NCI-H1694 (cell line): Measurements from ENCODE around the gene PDZD2.
"Not testable (repeated sequence)": the region's sequence is repeated elsewhere in the genome, so short reads cannot be mapped to it uniquely, and the experiment has no call there.

ENCODE experiments used
- DNase-seq: peaks from one replicate; lab custom pipeline; 2025; lab: John Stamatoyannopoulos, UW

The PDZD2 gene

DNA sequence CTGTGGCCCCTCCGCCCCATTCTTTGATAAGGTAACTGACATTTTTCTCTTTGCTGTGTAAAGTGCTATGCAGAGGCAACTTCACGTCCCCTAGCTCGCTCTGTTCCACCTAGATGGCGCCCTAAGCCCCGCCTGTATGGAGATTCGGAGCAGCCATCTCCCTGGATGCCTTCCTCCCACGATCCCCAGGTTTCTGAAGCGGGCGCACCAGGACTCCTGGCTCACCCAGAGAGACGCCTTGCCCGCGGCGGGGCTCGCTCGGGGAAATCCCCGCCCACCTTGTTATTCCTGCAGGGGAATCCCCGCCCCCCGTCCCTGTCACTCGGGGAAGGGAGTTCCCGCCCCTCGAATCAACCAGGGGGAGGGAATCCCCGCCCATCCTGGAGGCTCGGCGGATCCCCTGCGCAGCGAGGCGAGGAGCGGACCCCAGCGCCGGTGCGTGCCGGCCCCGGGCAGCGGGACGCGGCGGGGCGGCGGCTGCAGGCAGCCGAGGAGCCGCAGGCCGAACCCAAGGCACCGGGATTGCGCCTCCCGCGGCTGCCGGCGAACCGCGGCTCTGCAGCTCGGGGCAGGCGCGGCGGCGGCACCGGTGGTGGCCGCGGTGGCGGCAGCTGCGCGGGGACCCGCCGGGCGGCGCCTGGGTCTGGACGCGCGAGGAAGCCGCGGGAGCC is at the start of gene PDZD2:
Gene PDZD2, plus strand, starts transcription at position 384 of the 671 bp plus-strand sequence.
- peak; percentile 70 for DNase-seq

DNA sequence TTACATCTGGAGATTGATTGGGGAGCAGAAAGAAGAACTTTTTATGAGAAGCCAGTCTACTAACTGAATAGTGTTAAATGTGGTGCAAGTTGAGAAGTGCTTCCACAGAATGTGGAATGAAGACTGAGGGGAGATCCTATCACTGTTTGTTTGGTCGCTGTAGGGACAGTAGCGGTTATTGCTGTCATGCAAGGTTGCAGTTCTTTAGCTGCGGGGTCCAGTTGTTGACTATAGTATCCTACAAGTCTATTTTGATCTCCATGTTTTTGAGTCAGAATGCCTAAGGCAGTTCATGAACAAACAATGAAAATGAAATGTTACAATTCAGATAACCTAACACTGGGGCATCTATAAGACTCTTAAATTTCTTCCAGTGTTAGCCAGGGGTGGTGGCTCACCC is 45.3 kb upstream of the PDZD2 start:
- DNase-seq: no peak

DNA sequence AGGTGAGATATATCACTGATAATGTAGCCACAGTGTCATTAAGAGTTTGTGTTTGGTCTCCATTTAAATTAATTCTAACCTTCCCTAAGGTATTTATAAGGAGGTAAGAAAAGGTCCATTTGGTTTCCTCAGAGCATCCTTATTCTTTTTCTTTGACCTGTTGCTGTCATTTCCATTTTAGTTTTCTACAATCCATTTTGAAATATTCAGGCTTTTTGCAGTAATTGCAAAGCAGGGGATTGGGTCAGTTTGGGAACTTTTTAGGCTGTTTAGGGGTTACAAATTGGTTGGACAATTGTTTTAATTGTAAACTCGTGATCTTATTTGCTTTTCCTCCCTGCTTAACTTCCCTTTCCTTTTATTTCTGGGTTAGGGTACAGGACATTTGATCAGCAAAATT is 42.6 kb upstream of the PDZD2 start:
- no peak for DNase-seq

DNA sequence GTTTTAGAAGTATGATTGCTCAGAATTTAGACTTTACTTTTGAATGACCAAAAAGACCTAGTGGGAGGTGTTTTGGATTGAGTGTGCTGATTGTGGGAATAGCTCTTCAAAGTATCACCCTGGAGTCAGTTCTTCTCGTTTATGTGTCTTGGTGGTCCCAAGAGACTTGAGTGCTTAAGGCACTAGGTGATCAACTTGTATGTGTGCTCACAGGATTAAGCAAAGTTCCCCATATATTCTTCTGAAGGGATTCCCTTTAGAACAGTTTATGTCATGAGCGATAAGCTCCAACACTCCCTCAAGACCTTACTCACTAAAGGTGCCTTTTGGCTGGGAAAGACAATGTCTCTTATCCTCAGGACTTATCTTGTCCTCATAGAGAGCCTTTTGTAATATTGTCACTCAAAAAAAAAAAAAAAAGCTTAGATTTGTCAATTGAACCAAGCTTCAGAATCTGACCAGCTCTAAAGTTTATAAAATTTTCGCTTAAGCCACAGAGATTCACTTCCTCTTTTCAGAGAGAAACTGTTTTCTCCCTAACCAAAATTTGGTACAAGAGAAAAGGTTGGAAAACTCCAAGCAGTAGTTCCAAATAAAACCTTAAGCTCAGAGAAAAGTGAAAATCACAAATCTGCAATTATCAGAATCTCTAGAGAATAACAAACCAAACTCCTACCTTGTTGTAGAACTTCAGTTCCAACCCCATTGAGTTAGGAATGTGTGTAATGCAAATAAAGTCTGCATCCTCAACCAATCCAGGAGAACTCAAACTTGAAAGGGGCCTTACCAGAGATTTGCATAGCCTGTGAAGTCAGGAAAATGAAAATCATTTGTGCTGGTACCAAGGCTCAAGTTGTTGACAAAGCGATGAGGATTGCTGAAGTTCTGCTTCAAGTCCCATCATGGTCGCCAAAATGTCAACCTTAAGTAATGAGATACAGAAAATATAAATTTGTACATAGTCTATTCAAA is 40.0 kb upstream of the PDZD2 start:
- no peak for DNase-seq

DNA sequence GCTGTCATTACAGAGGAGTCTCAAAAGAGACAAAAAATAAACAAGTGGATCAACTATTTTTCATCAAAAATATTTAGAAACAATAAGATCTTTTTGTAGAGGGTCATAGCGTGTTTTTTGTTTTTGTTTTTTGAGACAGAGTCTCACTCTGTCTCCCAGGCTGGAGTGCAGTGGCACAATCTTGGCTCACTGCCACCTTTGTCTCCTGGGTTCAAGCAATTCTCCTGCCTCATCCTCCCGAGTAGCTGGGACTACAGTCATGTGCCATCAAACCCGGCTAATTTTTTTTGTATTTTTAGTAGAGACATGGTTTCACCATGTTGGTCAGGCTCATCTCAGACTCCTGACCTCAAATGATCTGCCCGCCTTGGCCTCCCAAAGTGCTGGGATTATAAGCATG is 36.6 kb upstream of the PDZD2 start:
- not testable (repeated sequence) for DNase-seq

GRCh38 chr5:31604240-31604639 is 34.7 kb upstream of the PDZD2 start:
- no peak for DNase-seq

DNA sequence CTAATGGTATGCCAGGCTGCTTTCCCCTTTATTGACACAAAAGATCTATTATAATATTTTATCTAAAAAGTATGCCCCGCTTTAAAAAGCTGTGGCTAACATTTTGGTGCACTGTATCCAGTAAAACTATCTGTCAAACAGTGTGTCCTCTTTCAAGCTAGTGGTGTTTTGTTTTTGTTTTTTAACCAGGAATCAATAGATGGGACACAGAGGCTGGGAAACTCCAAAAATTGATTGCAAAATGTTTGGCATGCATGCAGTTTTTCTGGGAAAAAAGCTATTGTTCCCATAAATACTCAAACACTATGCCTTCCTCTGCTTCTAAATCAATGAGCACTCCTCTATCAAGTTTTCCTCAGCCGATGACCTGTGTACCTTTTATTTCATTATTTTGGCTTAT is 34.3 kb upstream of the PDZD2 start:
- DNase-seq: no peak

DNA sequence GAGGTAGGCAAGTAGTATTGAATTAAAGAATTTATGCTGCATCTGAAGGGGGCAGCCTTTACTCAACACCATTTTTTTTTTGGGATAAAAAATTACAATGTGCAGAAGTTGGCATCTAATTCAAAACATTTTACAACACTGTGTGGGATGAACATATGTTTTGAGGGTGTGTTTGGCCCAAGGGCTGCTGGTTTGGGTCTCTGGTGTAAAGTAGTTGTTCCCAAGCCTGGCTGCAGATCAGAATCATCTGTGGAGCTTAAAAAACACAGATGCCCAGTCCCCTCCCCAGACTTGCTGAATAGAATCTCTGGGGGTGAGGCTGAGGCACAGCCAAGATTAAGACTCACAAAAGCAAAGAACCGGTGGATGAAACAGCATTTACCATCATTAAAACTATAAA is 33.0 kb upstream of the PDZD2 start:
- DNase-seq: no peak

DNA sequence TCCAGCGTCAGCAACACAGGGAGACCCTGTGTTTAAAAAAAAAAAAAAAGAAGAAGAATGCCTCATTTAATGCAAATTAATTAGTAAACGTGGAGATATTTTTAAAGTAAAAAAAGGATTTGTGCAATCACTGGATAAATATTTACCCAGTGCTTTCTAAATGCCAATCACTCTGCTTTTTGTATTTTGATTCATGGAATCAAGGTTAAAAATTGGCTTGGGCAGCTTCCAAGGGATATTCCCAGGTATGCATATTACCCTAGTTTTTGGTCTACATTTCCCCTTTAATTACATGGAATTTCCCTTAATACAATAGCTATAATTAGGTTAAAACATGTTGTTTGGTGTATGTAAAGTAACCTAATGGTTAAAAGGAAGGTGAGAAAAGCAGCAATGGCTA is 31.4 kb upstream of the PDZD2 start:
- no peak for DNase-seq

DNA sequence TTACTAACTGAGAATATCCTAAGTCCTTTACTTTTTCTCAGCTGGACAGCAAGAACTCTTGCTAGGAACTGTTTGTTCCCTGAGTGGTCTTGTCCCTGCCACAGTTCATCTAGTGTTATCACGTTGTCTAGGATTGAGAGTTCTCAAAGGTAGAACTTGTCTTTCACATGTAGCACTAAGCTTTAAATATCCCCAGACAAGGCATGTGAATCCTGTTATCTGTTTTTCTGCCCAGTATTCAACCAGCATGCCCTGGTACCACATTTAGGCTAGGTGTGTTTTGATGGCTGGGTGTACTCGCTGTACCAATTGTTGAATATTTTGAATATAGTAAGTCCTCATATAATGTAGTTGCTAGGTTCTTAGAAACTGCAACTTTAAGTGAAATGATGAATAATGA is 27.9 kb upstream of the PDZD2 start:
- DNase-seq: no peak

- DNase-seq: no peak
These were observed 25.3 kb upstream of the PDZD2 start for GRCh38 chr5:31613651-31614050.

DNA sequence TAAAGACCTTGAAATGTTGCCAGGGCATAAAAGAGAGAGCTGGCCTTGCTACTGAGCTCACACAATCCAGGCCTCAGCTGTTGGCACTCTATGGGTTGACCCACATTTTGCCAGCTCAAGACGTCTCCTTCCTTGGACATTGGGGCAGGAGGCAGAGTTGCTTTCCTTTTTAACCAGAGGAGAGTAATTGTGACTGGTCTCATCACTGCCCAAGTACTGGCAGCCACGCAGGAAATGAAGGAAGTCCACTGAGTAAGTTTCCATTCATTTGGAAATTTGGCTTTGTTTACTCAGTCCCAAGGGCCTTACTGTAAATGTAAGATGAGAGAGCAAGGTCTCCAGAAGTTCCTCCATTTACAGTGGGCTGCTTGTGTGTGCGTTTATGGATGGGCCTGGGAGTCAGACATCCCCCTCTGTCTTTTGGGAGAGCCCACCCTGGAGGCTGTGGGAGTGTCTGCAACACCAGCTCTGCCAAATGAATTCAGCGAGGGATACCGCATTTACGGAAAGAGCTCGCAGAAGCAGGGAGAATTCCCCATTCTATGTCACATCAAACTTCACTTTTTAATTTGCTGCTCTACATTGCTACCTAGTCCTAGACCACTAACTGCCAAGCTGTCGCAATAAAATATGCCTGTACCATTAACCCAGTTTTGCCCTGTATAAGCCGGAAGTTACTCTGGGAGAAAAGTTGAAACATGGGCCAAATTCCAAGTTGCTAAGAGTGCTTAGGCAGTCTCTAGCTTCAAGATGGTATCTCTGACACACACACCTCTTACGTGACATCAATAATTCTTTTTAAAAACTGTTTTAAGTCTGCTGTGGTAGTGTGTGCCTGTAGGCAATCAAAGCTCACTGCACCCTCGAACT is 24.5 kb upstream of the PDZD2 start:
- DNase-seq: no peak

DNA sequence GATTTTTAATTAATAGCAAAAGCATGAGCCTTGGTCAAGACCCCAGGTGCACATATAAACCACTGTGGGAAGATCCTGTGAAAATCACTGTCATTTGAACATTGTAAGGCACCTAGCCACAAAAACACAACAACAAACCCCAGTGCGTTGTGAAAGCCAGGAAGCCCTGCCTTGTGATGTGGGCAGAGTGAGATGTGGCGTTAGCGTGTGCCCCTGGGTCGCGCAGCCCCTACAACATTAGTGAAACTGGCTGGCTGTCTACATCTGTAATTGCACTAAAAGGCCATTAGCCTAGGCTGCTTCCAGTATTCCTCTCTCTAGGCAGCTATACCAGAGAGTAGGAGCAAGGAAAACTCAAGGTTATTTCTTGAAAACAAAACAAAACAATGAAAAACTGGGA is 21.1 kb upstream of the PDZD2 start:
- DNase-seq: no peak

- no peak for DNase-seq
These were observed 18.9 kb upstream of the PDZD2 start for GRCh38 chr5:31620026-31620425.

GRCh38 chr5:31623249-31623648 is 15.7 kb upstream of the PDZD2 start:
- no peak for DNase-seq

DNA sequence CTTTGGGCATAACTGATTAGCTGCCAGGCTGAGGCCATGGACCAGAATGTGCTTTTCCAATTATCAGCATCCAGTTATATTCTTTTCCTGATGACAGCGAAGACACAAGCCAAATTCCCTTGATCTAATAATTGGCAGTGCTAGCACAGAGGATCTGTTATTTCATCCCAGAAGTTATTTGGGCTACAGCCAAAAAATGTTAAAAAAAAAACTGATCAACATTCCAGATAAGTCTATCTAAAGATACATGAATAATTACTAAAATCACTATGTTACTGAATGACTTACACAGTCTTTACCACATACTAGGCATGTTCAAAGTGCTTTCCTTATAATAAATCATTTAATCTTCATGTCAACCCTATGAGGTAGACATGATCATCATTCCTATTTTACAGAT is 13.5 kb upstream of the PDZD2 start:
- no peak for DNase-seq

DNA sequence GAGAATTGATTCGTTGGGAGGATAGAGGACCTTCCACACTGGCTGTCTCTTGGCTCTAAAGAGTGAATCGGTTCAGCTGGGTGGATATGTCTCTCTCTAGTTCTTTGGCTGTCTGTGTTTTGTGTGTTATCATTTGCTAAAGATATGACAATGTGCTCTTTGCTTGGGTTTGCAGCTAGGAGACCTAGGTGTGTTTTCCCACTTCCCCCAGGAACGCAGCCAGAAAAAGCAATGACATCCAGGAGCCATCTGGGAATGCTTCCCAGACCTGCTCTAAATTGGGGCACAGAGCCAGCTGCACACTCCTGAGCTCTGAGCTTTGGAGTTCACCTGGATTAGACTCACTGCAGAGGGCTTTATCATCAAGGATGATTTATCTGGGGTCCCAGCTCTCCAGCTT is 12.8 kb upstream of the PDZD2 start:
- no peak for DNase-seq

GRCh38 chr5:31626604-31627234 is 12.2 kb upstream of the PDZD2 start:
- DNase-seq: no peak

DNA sequence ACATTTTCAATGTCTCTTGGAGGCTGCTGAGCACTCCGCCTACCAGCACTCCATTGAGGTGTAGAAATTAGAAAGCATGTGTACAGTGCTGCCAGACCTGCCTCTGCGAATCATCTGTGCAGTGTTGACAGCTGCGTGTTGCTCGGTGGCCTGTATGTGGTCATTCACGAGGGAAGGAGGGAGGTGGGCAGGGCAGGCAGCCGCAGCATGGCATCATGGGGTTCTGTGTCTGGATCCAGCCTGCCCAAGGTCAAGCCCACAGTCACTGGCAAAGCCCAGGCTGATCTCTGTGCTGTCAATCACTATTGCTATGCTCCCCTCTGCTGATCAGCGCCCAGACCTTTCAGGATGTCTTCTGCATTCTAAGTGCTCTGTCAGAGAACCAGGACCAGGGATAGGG is 8.0 kb upstream of the PDZD2 start:
- no peak for DNase-seq

DNA sequence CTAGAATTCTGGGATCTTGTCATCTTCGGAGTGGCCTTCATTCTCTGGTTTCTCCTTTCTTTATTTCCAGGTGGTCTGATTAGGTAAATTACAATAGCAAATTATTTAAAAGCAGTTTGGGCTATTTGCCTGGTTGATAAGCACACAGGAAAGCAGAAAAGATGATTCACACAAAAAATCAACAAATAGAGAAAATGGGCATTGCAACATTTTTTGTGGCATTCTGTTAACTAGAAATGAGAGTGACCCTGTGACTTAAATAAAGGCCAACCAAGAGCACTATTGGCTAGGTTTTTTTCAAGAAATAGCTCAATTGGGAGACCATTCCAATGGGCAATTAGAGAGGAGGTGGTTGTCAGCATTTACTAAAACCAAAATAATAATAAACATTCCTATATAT is 6.5 kb upstream of the PDZD2 start:
- no peak for DNase-seq

GRCh38 chr5:31635446-31635845 is 3.5 kb upstream of the PDZD2 start:
- no peak for DNase-seq

- no peak for DNase-seq
These were observed 1.1 kb upstream of the PDZD2 start for GRCh38 chr5:31637851-31638250.
